Activated CD8-positive, alpha-beta T cell treated with anti-CD3 and anti-CD28 coated beads for 36 hours (primary cell): ENCODE data around the gene ZNF532. TPM values are rescaled to one million over a fixed set of nuclear protein-coding genes. Genes with fewer than 3 reads are reported as not detected.

Experiments used
- ATAC-seq: fragments of 200-7000 bp; cut with Tn5 transposase; one replicate; pipeline ENCODE4 v1.10.0; 2021; ENCODE audit warnings: mild to moderate bottlenecking, moderate library complexity
- CTCF ChIA-PET: fragments of 350-600 bp; sonication (Branson Sonifier 250); formaldehyde crosslinking; loops from one replicate; lab custom pipeline; 2021; ENCODE audit warnings: antibody characterized with exemption; lab: Charles Lee
- POLR2A ChIA-PET: fragments of 350-600 bp; sonication (Branson Sonifier 250); formaldehyde crosslinking; loops from one replicate; lab custom pipeline; 2021; ENCODE audit warnings: antibody characterized with exemption; lab: Charles Lee
- DNase-seq: peaks from one replicate; pipeline ENCODE4 v3.0.0-alpha.2; 2020
- H3K27ac Mint-ChIP-seq: one replicate; pipeline ENCODE4 v1.8.0; 2021; ENCODE audit warnings: mild to moderate bottlenecking, mixed read lengths
- H3K27me3 Mint-ChIP-seq: one replicate; pipeline ENCODE4 v1.8.0; 2021; ENCODE audit warnings: mixed read lengths
- H3K36me3 Mint-ChIP-seq: one replicate; pipeline ENCODE4 v1.8.0; 2021; ENCODE audit warnings: low read depth, mixed read lengths
- H3K4me1 Mint-ChIP-seq: one replicate; pipeline ENCODE4 v1.8.0; 2021; ENCODE audit warnings: low read depth, mixed read lengths
- H3K4me3 Mint-ChIP-seq: one replicate; pipeline ENCODE4 v1.8.0; 2021; ENCODE audit warnings: mild to moderate bottlenecking, moderate library complexity, mixed read lengths
- H3K9me3 Mint-ChIP-seq: one replicate; pipeline ENCODE4 v1.8.0; 2021; ENCODE audit warnings: mixed read lengths
- intact Hi-C: fragments of 100-400 bp; cut with micrococcal nuclease; formaldehyde crosslinking; loops from one replicate; pipeline ENCODE4 v1.10.0; 2022
- total RNA-seq, 2 experiments: library from RNA; stranded (reverse); gene quantifications; one replicate each; pipeline ENCODE4 v1.2.3, GENCODE V29; 2021
- TF ChIP-seq, protein P1 (sequence below): fragments of 200-600 bp; IDR thresholded peaks from one replicate; pipeline ENCODE4 v1.8.0; 2022; ENCODE audit warnings: antibody characterized with exemption, mild to moderate bottlenecking

ZNF532 gene
- total RNA-seq, 2 experiments from 2014 or later = 1.3 to 1.8 TPM

DNA sequence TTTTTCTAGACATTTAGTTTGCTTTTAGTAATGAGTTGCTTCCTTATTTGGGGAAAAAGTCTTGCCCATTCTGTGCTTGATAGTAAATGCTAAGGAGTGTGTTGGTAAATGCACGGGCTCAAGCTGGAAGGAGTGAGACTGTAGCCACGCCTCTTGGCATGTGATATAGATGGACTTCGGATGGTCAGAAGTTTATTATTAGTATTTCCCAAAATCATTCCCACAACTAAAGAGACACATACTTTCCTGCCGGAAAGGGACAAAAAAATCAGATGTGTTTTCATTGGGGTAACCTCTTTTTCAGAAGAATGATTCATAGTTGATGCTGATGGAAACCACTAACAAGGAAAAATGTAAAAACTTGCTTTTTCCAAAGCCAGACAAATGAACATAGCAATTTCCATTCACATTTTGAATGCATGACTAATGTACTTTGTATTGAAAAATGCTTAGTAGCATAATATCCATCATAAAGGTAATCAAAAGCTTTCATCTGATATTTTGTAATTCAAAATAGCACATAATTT, 133.2 kb downstream of the ZNF532 start:
- intact Hi-C loops = no loop called here
- peaks cover 7% of the 10 kb centered on the region for H3K27me3 Mint-ChIP-seq
- POLR2A ChIA-PET = no interaction called here

DNA sequence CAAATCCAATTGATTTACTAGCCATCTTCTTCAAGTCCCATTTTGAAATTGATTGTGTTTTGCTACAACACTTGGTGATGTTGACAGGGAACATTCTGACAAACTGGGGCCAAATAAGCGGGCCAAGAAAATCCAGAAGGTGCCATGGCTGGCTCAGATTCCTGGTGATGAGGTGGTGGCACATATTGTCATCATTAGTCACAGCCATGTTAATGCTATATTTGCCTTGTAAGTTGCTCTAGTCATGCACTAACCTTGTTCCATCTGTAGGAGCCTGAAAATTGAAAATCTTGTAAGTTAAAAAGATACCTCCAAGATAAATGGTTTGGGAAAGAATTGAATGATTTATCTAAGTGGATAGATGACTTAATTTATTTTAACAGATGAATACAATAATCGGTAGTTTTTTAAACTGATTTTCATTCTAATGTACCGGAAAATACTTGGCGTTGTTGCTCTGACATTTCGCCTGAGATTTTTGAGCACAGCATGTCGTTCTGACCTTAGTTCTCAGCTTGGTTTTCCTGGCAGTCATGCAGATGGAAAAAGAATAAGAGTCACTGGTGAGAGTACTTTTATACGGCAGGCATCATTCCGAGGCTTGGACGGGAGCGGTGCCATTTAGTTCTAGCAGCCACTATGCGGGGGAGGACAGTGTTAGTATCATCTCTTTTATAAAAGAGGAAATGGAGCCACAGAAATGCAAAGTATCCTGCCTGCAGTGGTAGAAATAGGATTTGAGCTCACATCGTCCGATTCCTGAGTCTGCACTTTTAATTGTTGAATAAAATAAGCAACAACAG, 133.9 kb downstream of the ZNF532 start:
- TF ChIP-seq, protein P1, sequence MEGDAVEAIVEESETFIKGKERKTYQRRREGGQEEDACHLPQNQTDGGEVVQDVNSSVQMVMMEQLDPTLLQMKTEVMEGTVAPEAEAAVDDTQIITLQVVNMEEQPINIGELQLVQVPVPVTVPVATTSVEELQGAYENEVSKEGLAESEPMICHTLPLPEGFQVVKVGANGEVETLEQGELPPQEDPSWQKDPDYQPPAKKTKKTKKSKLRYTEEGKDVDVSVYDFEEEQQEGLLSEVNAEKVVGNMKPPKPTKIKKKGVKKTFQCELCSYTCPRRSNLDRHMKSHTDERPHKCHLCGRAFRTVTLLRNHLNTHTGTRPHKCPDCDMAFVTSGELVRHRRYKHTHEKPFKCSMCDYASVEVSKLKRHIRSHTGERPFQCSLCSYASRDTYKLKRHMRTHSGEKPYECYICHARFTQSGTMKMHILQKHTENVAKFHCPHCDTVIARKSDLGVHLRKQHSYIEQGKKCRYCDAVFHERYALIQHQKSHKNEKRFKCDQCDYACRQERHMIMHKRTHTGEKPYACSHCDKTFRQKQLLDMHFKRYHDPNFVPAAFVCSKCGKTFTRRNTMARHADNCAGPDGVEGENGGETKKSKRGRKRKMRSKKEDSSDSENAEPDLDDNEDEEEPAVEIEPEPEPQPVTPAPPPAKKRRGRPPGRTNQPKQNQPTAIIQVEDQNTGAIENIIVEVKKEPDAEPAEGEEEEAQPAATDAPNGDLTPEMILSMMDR = no peak
- DNase-seq (no peak), ATAC-seq (no peak)
- Mint-ChIP-seq H3K27me3 (peaks cover 7% of the 10 kb centered on the region), H3K9me3 (no peaks in the 10 kb centered on the region), H3K36me3 (no peaks in the 10 kb centered on the region), H3K4me1 (no peaks in the 10 kb centered on the region), H3K4me3 (no peak overlapping the region), H3K27ac (no peak overlapping the region)
- intact Hi-C loops = no loop called here
- ChIA-PET CTCF (no interaction called here), POLR2A (no interaction called here)

More for the DNA sequence above, 133.2 kb downstream of the ZNF532 start:
- H3K4me3 Mint-ChIP-seq = no peak overlapping the region
- H3K27ac Mint-ChIP-seq = no peak overlapping the region
- no peaks in the 10 kb centered on the region for H3K9me3 Mint-ChIP-seq
- CTCF ChIA-PET = interaction anchor here (0.7 kb wide), 1 partner anchor 64 kb away, joined by 3 read pairs; no protein-coding TSS in a partner anchor
- DNase-seq (no peak), ATAC-seq (no peak)
- H3K36me3 Mint-ChIP-seq = no peaks in the 10 kb centered on the region
- TF ChIP-seq, protein P1 = no peak
- H3K4me1 Mint-ChIP-seq = no peaks in the 10 kb centered on the region

- DNase-seq = no peak
- Mint-ChIP-seq H3K27me3 (peaks cover under 1% of the 10 kb centered on the region), H3K27ac (no peak overlapping the region), H3K9me3 (no peaks in the 10 kb centered on the region), H3K4me3 (no peak overlapping the region), H3K4me1 (no peaks in the 10 kb centered on the region), H3K36me3 (no peaks in the 10 kb centered on the region)
- no peak for ATAC-seq
- CTCF ChIA-PET = no interaction called here
- intact Hi-C loops = no loop called here
- TF ChIP-seq, protein P1 = no peak
- POLR2A ChIA-PET = no interaction called here
These were observed 136.5 kb downstream of the ZNF532 start for GRCh38 chr18:59001166-59001565.

- Mint-ChIP-seq H3K4me3 (no peak overlapping the region), H3K27me3 (no peaks in the 10 kb centered on the region), H3K4me1 (no peaks in the 10 kb centered on the region), H3K9me3 (no peaks in the 10 kb centered on the region), H3K27ac (no peak overlapping the region), H3K36me3 (no peaks in the 10 kb centered on the region)
- POLR2A ChIA-PET = no interaction called here
- TF ChIP-seq, protein P1 = no peak
- DNase-seq = no peak
- intact Hi-C loops = no loop called here
- ATAC-seq = no peak
- CTCF ChIA-PET = no interaction called here
These were observed 137.0 kb downstream of the ZNF532 start for GRCh38 chr18:59001721-59002120.

DNA sequence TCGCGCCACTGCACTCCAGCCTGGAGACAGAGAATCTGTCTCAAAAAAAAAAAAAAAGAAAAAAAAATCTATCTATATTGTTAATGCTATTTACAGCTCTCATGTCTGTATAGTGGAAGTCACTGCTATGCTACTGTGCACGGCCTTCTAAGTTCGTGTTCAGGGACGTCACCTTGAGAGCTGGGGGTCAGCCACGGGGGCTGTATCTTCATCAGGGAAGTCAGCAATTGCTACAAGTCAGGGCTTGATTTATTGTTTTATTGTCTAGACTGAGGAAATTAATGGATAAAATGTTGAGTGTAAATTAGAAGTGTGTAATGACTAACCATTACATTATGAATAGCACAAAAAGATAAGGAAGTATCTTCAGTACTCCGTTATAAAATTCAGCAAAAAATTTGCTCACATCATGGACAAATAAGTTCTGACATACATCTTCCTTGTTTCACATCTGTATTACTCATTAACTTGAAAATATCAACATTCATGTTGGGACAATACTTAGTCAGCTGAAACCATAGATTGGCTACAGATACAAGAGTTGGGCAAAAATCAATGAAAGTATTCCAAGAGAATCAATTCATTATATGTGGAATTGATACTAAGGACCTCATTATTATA, 138.4 kb downstream of the ZNF532 start:
- CTCF ChIA-PET = interaction anchor here (1.0 kb wide), 1 partner anchor 25 kb away, joined by 3 read pairs; no protein-coding TSS in a partner anchor

More for the DNA sequence above, 138.4 kb downstream of the ZNF532 start:
- H3K36me3 Mint-ChIP-seq = no peaks in the 10 kb centered on the region
- POLR2A ChIA-PET = no interaction called here
- no peaks in the 10 kb centered on the region for H3K4me1 Mint-ChIP-seq
- no peaks in the 10 kb centered on the region for H3K9me3 Mint-ChIP-seq
- ATAC-seq = no peak
- no peak overlapping the region for H3K4me3 Mint-ChIP-seq
- no peaks in the 10 kb centered on the region for H3K27me3 Mint-ChIP-seq
- TF ChIP-seq, protein P1 = no peak
- H3K27ac Mint-ChIP-seq = no peak overlapping the region
- intact Hi-C loops = no loop called here
- DNase-seq = no peak
